ENCODE results near the gene DNAAF2. TPM values are rescaled to one million over a fixed set of nuclear protein-coding genes. Genes with fewer than 3 reads are reported as not detected.

Gene DNAAF2
- total RNA-seq, 1 donor from 2014 or later: 17.1 TPM

- no peak overlapping the region for H3K4me3 ChIP-seq (ENCODE audit: low read depth, low read length)
- DNase-seq (ENCODE audit: low read depth): no peak
- TF ChIP-seq CTCF (conservative IDR thresholded peaks at IDR 0.05; ENCODE audit: low read depth, low read length): no peak
These were observed 19.5 kb upstream of the DNAAF2 start for GRCh38 chr14:49654511-49654910.

GRCh38 chr14:49653508-49653907, 18.5 kb upstream of the DNAAF2 start:
- H3K4me3 ChIP-seq (ENCODE audit: low read depth, low read length): no peak overlapping the region
- no peak for TF ChIP-seq CTCF (conservative IDR thresholded peaks at IDR 0.05; ENCODE audit: low read depth, low read length)
- no peak for DNase-seq (ENCODE audit: low read depth)

GRCh38 chr14:49642163-49642562, 7.1 kb upstream of the DNAAF2 start:
- H3K4me3 ChIP-seq (ENCODE audit: low read depth, low read length): no peak overlapping the region
- no peak for DNase-seq (ENCODE audit: low read depth)

GRCh38 chr14:49641697-49642129, 6.7 kb upstream of the DNAAF2 start:
- no peak for DNase-seq (ENCODE audit: low read depth)
- no peak for TF ChIP-seq CTCF (conservative IDR thresholded peaks at IDR 0.05; ENCODE audit: low read depth, low read length)
- no peak overlapping the region for H3K4me3 ChIP-seq (ENCODE audit: low read depth, low read length)

More at GRCh38 chr14:49642163-49642562, 7.1 kb upstream of the DNAAF2 start:
- TF ChIP-seq CTCF (conservative IDR thresholded peaks at IDR 0.05; ENCODE audit: low read depth, low read length): no peak

GRCh38 chr14:49640540-49641417, 5.7 kb upstream of the DNAAF2 start:
- no peak overlapping the region for H3K4me3 ChIP-seq (ENCODE audit: low read depth, low read length)
- TF ChIP-seq CTCF (conservative IDR thresholded peaks at IDR 0.05; ENCODE audit: low read depth, low read length): no peak
- no peak for DNase-seq (ENCODE audit: low read depth)

- H3K4me3 ChIP-seq (ENCODE audit: low read depth, low read length): no peak overlapping the region
- TF ChIP-seq CTCF (conservative IDR thresholded peaks at IDR 0.05; ENCODE audit: low read depth, low read length): no peak
- DNase-seq (ENCODE audit: low read depth): no peak
These were observed 2.6 kb upstream of the DNAAF2 start for GRCh38 chr14:49637534-49638078.

All from epithelial cell of proximal tubule (primary cell).